Fibroblast of villous mesenchyme (primary cell): ENCODE data around the gene LRRC40. TPM values are rescaled to one million over a fixed set of nuclear protein-coding genes. Genes with fewer than 3 reads are reported as not detected.
A peak's percentile ranks its signal among the peaks of the same experiment; 100 is the strongest.

Experiments
- DNase-seq: peaks from one replicate; pipeline ENCODE4 v3.0.0-alpha.2; 2010; ENCODE audit warnings: low read depth
- H3K4me3 ChIP-seq: 2 replicates; pipeline ENCODE4 v1.5.1; 2011; ENCODE audit warnings: low read depth, mild to moderate bottlenecking, low read length
- CTCF ChIP-seq: IDR thresholded peaks from 2 replicates; pipeline ENCODE4 v1.5.1; 2012; ENCODE audit warnings: low read depth, mild to moderate bottlenecking, low read length; ENCODE audit not compliant: insufficient read depth
- total RNA-seq: library from RNA; depleted of rRNA; stranded (reverse); fragments of >200 nt; gene quantifications from 2 replicates; pipeline ENCODE4 v1.2.3, GENCODE V29; 2012

Gene LRRC40
- total RNA-seq, 1 donor, result 27.6 TPM

- no peak overlapping the region for H3K4me3 ChIP-seq
- DNase-seq, result no peak
- no peak for TF ChIP-seq CTCF
These were observed 64.5 kb downstream of the LRRC40 start for GRCh38 chr1:70140894-70141293.

- DNase-seq, result peak; percentile 74
- TF ChIP-seq CTCF, result no peak
- H3K4me3 ChIP-seq, result no peak overlapping the region
These were observed 65.0 kb downstream of the LRRC40 start for GRCh38 chr1:70140343-70140742.

DNA sequence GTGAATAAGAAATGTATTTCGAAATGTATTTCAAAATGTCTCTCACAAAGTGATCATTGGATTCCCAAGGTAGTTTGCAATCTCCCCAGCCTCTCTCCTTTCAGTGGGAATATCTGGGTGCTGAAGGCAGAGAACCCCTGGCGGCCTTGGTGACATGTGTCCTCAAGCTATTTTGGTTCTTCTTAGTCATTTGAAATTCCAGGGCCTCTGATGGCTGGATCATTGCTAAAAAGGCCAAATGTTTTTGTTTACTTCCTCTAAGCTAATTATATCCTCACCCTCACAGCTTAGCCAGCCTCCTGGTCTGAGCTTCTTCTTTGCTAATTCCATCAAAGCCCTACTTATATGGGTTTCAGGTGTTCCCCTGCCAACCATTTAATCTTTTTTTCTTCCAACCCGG is 71.2 kb downstream of the LRRC40 start:
- DNase-seq, result peak; percentile 13
- TF ChIP-seq CTCF, result peak; percentile 2
- no peak overlapping the region for H3K4me3 ChIP-seq

GRCh38 chr1:70117046-70117445 is 88.3 kb downstream of the LRRC40 start:
- no peak for DNase-seq
- H3K4me3 ChIP-seq, result no peak overlapping the region
- TF ChIP-seq CTCF, result no peak

- TF ChIP-seq CTCF, result no peak
- no peak for DNase-seq
- no peak overlapping the region for H3K4me3 ChIP-seq
These were observed 90.1 kb downstream of the LRRC40 start for GRCh38 chr1:70115315-70115714.

DNA sequence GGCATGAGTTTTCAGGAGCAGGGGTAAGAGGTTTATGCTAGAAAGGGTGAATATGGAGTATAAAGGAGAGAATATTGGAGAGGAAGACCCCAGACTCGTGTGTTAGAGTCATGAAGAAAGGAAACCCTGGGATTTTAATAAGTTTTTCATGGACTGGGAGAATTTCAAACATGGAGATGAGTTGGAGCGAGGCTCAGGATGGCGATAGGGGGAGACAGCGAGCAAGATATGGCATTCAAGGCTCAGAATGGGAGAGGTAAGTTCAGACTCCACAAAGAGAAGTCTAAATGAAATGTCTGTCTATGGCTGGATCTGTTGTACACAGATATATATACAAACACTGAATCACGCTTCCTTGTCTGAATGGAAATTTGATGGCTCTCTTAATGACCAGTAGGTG is 92.5 kb downstream of the LRRC40 start:
- no peak for DNase-seq
- H3K4me3 ChIP-seq, result no peak overlapping the region
- peak; percentile 16 for TF ChIP-seq CTCF

DNA sequence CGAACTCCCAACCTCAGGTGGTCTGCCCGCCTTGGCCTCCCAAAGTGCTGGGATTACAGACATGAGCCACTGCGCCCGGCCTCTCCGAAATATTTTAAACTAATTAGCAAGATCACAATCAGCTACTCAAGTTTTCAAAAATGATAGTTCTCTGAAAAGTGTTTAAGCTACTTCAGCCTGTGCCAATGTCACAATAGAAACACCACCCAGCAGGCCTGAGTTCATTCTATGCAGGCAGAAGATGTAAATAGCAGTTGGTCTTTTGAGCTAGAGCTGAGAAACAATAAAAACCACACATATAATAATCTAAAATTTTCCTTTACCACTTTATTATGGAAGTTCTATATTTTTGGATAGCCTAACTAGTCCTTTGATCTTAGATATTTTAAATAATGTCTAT is 96.1 kb downstream of the LRRC40 start:
- TF ChIP-seq CTCF, result no peak
- H3K4me3 ChIP-seq, result no peak overlapping the region
- no peak for DNase-seq
